K562 (cell line): ENCODE measurements around the gene METAP1. TPM values are rescaled to one million over a fixed set of nuclear protein-coding genes. Genes with fewer than 3 reads are reported as not detected.

Experiments used
- ATAC-seq: fragments of 200-7000 bp; cut with Tn5 transposase; 3 replicates; pipeline ENCODE4 v1.9.1; 2020; ENCODE audit warnings: moderate library complexity
- BruUV-seq: library from RNA; stranded (reverse); fragments of 400-500 nt; replicated peaks from 2 replicates; lab custom pipeline; 2021; lab: Mats Ljungman, UMichigan
- CTCF ChIA-PET: fragments of 300-600 bp; formaldehyde crosslinking; extraction: SDS; loops from one replicate; lab custom pipeline; 2021; ENCODE audit warnings: low intra/inter-chr PET ratio; lab: Yijun Ruan, JAX
- POLR2A ChIA-PET: fragments of 300-600, 350-650 bp; sonication (Branson Sonifier 250); formaldehyde crosslinking; extraction: SDS; loops from one replicate; lab custom pipeline; 2021; ENCODE audit warnings: antibody characterized with exemption, inconsistent platforms; lab: Yijun Ruan, JAX
- DNase-seq, 4 experiments: peaks; one replicate each; pipeline versions ENCODE4 v3.0.0 to v3.0.0-alpha.2; 2011 to 2018; ENCODE audit warnings: low spot score in 3 of 4, mixed read lengths in 3 of 4; ENCODE audit errors: extremely low read depth in 1 of 4
- FAIRE-seq: peaks from 2 replicates; lab custom pipeline; 2011; peaks lifted over from hg19 to GRCh38; lab: Jason Lieb, UNC
- H2AFZ ChIP-seq: 2 replicates; pipeline ENCODE4 v1.6.0; 2011; ENCODE audit warnings: low read depth, low read length, control low read depth, inconsistent platforms
- H3K27ac ChIP-seq: fragments of 200-600 bp; 3 replicates; pipeline ENCODE4 v1.8.0; 2011; ENCODE audit warnings: low read depth, mild to moderate bottlenecking, control low read depth, inconsistent platforms, low read length, moderate library complexity, mixed read lengths; ENCODE audit errors: extremely low read depth
- H3K27me3 ChIP-seq, 2 experiments: fragments of 300-600 bp in 1 of 2; 2 replicates in 1 of 2; 3 replicates in 1 of 2; pipeline versions ENCODE4 v1.6.0 to v1.8.0; 2011; ENCODE audit warnings: inconsistent platforms in 2 of 2, low read length in 2 of 2, mild to moderate bottlenecking in 1 of 2, mixed read lengths in 1 of 2, moderate library complexity in 1 of 2; ENCODE audit not compliant: control insufficient read depth in 2 of 2, insufficient read depth in 2 of 2
- H3K36me3 ChIP-seq: fragments of 300-600 bp; 3 replicates; pipeline ENCODE4 v1.8.0; 2011; ENCODE audit warnings: mild to moderate bottlenecking, low read length, inconsistent platforms; ENCODE audit not compliant: control insufficient read depth, insufficient read depth
- H3K4me1 ChIP-seq, 2 experiments: fragments of 200-600 bp in 1 of 2; replicated peaks in 1 of 2; 2 replicates in 1 of 2; 3 replicates in 1 of 2; pipeline versions ENCODE4 v1.5.1 to v1.8.0; 2011; ENCODE audit warnings: inconsistent platforms in 2 of 2, low read length in 2 of 2, mild to moderate bottlenecking in 1 of 2, mixed read lengths in 1 of 2, moderate library complexity in 1 of 2; ENCODE audit not compliant: control insufficient read depth in 2 of 2, insufficient read depth in 2 of 2
- H3K4me2 ChIP-seq: 2 replicates; pipeline ENCODE4 v1.6.1; 2011; ENCODE audit warnings: low read length, control low read depth, inconsistent platforms, mixed read lengths; ENCODE audit not compliant: insufficient read depth
- H3K4me3 ChIP-seq: fragments of 200-600 bp; sonication (generic), shearing (Covaris generic); 2 replicates; pipeline ENCODE4 v1.5.1; 2016; ENCODE audit warnings: control low read depth, inconsistent platforms
- H3K79me2 ChIP-seq: fragments of 200-600 bp; 3 replicates; pipeline ENCODE4 v1.8.0; 2011; ENCODE audit warnings: low read length, inconsistent platforms; ENCODE audit not compliant: control insufficient read depth, insufficient read depth
- H3K9ac ChIP-seq, 2 experiments: 2 replicates each; pipeline versions ENCODE4 v1.6.0 to v1.6.1; 2011; ENCODE audit warnings: low read depth in 2 of 2, low read length in 2 of 2, control low read depth in 1 of 2, inconsistent platforms in 1 of 2, mild to moderate bottlenecking in 1 of 2, mixed read lengths in 1 of 2; ENCODE audit not compliant: insufficient read depth in 1 of 2
- H3K9me1 ChIP-seq: one replicate; pipeline ENCODE4 v1.6.0; 2011; ENCODE audit warnings: inconsistent platforms, mild to moderate bottlenecking, low read length, moderate library complexity; ENCODE audit not compliant: control insufficient read depth, insufficient read depth
- H3K9me3 ChIP-seq: replicated peaks from 2 replicates; pipeline ENCODE4 v1.5.1; 2011; ENCODE audit warnings: low read depth, low read length, inconsistent platforms; ENCODE audit not compliant: control insufficient read depth, insufficient read depth
- H4K20me1 ChIP-seq: replicated peaks from 2 replicates; pipeline ENCODE4 v1.6.1; 2011; ENCODE audit warnings: low read length, inconsistent platforms, mixed read lengths; ENCODE audit not compliant: control insufficient read depth, insufficient read depth
- MAX ChIP-seq: sonication (generic); formaldehyde crosslinking; IDR thresholded peaks from 2 replicates; pipeline ENCODE4 v1.9.0; 2022; ENCODE audit warnings: mild to moderate bottlenecking, missing genetic modification reagents
- MEF2D ChIP-seq: conservative IDR thresholded peaks from 2 replicates; pipeline ENCODE4 v1.6.1; 2016; ENCODE audit warnings: low read depth, missing genetic modification characterization, missing compliant biosample characterization
- NCOA2 ChIP-seq, 2 experiments: fragments of 450-650 bp; IDR thresholded peaks; 2 replicates each; pipeline ENCODE4 v1.6.1; 2018; ENCODE audit warnings: mild to moderate bottlenecking in 2 of 2, moderate library complexity in 1 of 2; ENCODE audit not compliant: partially characterized antibody in 2 of 2
- NKRF ChIP-seq: fragments of 450-650 bp; IDR thresholded peaks from 2 replicates; pipeline ENCODE4 v1.6.1; 2016; ENCODE audit warnings: borderline replicate concordance
- NR2C2 ChIP-seq, 2 experiments: fragments of 200-800 bp in 1 of 2; sonication (Bioruptor generic) in 1 of 2; sonication (generic) in 1 of 2; formaldehyde crosslinking in 1 of 2; IDR thresholded peaks; 2 replicates each; pipeline versions ENCODE4 v1.6.1 to v1.8.0; 2016 to 2022; ENCODE audit warnings: mild to moderate bottlenecking in 1 of 2, missing compliant biosample characterization in 1 of 2, missing genetic modification characterization in 1 of 2, missing genetic modification reagents in 1 of 2
- POU5F1 ChIP-seq: fragments of 150-350 bp; IDR thresholded peaks from 2 replicates; pipeline ENCODE4 v1.6.1; 2014; ENCODE audit warnings: borderline replicate concordance, low read length, low read depth, mild to moderate bottlenecking; ENCODE audit not compliant: partially characterized antibody
- SIN3B ChIP-seq: fragments of 450-650 bp; IDR thresholded peaks from 2 replicates; pipeline ENCODE4 v1.6.1; 2017; ENCODE audit warnings: low read depth, mild to moderate bottlenecking, moderate library complexity
- ZHX1 ChIP-seq: fragments of 150-350 bp; conservative IDR thresholded peaks from 2 replicates; pipeline ENCODE4 v1.6.1; 2014; ENCODE audit warnings: low read length
- ZNF449 ChIP-seq: fragments of 250-450 bp; sonication (Bioruptor Pico); IDR thresholded peaks from 2 replicates; pipeline ENCODE4 v1.8.0; 2022; ENCODE audit warnings: moderate library complexity, mild to moderate bottlenecking, inconsistent platforms
- ZNF655 ChIP-seq: fragments of 250-450 bp; sonication (Bioruptor Pico); IDR thresholded peaks from 2 replicates; pipeline ENCODE4 v1.5.0; 2021
- WGBS: fragments of 100-300 bp; shearing (Covaris generic); methylation state at CpG from one replicate; pipeline ENCODE4 v1.1.6; 2016; ENCODE audit warnings: low coverage, mixed read lengths; ENCODE audit not compliant: insufficient coverage; ENCODE audit errors: missing lambda C conversion rate; 5-methylcytosine and 5-hydroxymethylcytosine counted together
- in situ Hi-C: fragments of 300-500 bp; cut with MboI; formaldehyde crosslinking; loops from 4 replicates; pipeline ENCODE4 v1.15.0; 2018; ENCODE audit warnings: inconsistent platforms, mixed read lengths
- intact Hi-C: fragments of 100-400 bp; cut with micrococcal nuclease; formaldehyde crosslinking; loops from 2 replicates; pipeline ENCODE4 v1.14.2; 2022
- polyA plus RNA-seq, 8 experiments: library from polyadenylated mRNA; depleted of rRNA in 4 of 8; stranded (reverse) in 5 of 8; unstranded in 3 of 8; fragments of >200 nt; fragmentation: Nextera tagmentation in 2 of 8; fragmentation: Illumina TruSeq in 1 of 8; extraction: Ambion mirVana in 2 of 8; extraction: Trizol in 1 of 8; gene quantifications; 2 replicates each; pipeline versions ENCODE4 v1.2.1 to v1.2.3, GENCODE V29; 2011 to 2014; ENCODE audit warnings: inconsistent platforms in 1 of 8, missing spikeins in 1 of 8
- total RNA-seq, 7 experiments: library from RNA; depleted of rRNA in 6 of 7; stranded (reverse); fragments of >200 nt in 6 of 7; fragmentation: Illumina TruSeq in 2 of 7; extraction: Trizol in 2 of 7; gene quantifications; 2 replicates each; pipeline versions ENCODE4 v1.2.1 to v1.2.3, GENCODE V29; 2011 to 2021; ENCODE audit warnings: low replicate concordance in 1 of 7

METAP1 gene
- total and polyA plus RNA-seq, 9 of the 15 experiments (the other 6 are each of a cell fraction or from before 2014, with no cell fraction given) = 31.4 to 77.6 (median 59.5) TPM

GRCh38 chr4:99078336-99078735, 82.8 kb downstream of the METAP1 start:
- CTCF ChIA-PET = no interaction called here
- no peaks in the 10 kb centered on the region for H3K4me1 ChIP-seq
- WGBS = 92% methylated on average over 5 of the region's 5 CpGs

More at GRCh38 chr4:99078336-99078735, 82.8 kb downstream of the METAP1 start:
- Histone ChIP-seq H3K4me2 (no peak overlapping the region), H4K20me1 (no peaks in the 10 kb centered on the region), H3K79me2 (peaks cover 6% of the 10 kb centered on the region; the same call in 2 of the 3 replicates), H3K36me3 (peaks cover 99% of the 10 kb centered on the region), H3K9me1 (no peaks in the 10 kb centered on the region), H3K4me3 (no peak overlapping the region), H3K27me3 (no peaks in the 10 kb centered on the region), H3K9me3 (no peaks in the 10 kb centered on the region), H3K9ac (no peak overlapping the region), H3K27ac (no peak overlapping the region), H2AFZ (no peak overlapping the region)
- in situ Hi-C loops (no loop called here), intact Hi-C loops (no loop called here)
- ATAC-seq (no peak), DNase-seq (no peak), FAIRE-seq (no peak)
- POLR2A ChIA-PET = interaction anchor here (2.4 to 3.2 kb wide), 2 partner anchors 9 to 10 kb away, joined by 9 to 15 read pairs; partner anchors contain the start of gene ADH5
- no TSS peak for BruUV-seq
- no peak for TF ChIP-seq SIN3B
- TF ChIP-seq POU5F1 = no peak
- no peak for TF ChIP-seq NCOA2 (IDR thresholded peaks at IDR 0.05; ENCODE audit: partially characterized antibody in 2 of 2)
- TF ChIP-seq ZNF655 (CRISPR knock-in tag) = no peak
- no peak for TF ChIP-seq NKRF
- no peak for TF ChIP-seq MEF2D (tag)
- TF ChIP-seq NR2C2 (CRISPR knock-in tag; IDR thresholded peaks at IDR 0.05) = no peak
- no peak for TF ChIP-seq NR2C2 (tag; IDR thresholded peaks at IDR 0.05)
- TF ChIP-seq ZNF449 = no peak
- no peak for TF ChIP-seq MAX
- TF ChIP-seq ZHX1 = no peak
